Measurements from ENCODE around the gene S1PR4.
A peak's percentile ranks its signal among the peaks of the same experiment; 100 is the strongest.
"Not testable (repeated sequence)": the region's sequence is repeated elsewhere in the genome, so short reads cannot be mapped to it uniquely, and the experiment has no call there.

Gene S1PR4

DNA sequence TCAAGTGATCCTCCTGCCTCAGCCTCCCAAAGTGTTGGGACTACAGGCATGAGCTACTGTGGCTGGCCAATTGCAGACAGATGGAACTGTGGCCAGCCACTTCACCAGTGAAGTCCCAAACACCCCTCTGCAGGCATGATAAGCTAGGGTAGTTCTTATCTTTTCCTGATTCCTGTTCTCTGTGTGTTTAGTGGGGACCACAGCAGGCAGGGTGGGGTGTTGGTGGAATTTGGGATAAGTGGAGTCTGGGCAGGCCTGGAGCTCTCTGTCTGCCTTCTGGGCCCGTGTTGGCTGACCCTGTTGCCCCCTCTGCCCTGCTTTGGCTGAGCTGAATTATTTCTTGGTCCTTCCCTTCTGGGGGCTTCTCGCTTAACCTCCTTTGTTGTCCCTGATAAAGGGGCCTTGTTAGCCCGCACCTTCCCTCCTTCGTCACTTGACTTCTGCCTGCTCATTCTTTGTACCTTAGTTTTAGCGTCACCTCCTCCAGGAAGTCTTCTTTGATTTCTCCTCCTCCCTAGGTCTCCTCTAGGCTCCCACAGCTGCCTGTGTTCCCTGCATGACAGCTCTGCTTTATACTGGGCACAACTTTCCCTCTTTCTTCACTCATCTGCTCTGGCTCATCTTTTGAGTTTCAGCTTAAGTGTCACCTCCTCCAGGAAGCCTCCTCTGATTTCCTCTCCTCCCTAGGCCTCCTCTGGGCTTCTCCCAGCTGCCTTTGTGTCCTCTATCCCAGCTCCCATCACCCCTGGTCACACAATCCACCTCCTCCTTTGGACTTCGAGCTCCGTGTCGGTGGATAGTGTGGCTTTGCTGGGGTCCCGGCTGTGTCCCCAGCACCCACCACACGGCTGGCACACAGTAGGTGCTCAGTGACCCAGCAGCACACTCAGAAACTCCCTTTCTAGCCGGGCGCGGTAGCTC lies 5.4 kb downstream of the S1PR4 start:
- DNase-seq: no peak

DNA sequence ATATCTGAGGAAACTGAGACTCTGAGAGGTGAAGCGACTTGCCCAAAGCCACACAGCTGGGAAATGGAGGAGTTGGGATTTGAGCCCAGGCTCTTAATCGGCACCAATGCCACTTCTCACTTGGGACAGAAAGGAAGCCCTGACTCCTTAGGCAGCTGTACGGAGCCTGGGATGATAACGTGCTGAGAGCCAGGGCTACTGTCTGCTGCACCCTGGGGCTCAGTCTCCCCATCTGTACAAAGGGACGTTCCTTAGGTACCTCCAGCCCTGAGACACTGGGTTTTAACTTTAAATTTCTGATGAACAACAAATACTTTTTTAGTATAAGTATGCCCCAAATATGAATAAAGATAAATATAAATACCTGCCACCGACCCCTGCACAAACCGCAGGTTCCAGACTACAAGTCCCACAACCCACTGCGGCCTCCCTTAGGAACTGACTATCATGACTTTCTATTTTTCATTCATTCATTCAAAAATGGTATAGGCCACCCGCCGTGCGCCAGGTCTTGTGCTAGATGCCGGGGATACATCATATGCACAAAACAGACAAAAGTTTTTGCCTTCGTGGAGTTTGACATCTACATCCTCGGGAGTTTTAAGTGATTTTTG lies 6.4 kb downstream of the S1PR4 start:
- DNase-seq: peak; percentile 88

DNA sequence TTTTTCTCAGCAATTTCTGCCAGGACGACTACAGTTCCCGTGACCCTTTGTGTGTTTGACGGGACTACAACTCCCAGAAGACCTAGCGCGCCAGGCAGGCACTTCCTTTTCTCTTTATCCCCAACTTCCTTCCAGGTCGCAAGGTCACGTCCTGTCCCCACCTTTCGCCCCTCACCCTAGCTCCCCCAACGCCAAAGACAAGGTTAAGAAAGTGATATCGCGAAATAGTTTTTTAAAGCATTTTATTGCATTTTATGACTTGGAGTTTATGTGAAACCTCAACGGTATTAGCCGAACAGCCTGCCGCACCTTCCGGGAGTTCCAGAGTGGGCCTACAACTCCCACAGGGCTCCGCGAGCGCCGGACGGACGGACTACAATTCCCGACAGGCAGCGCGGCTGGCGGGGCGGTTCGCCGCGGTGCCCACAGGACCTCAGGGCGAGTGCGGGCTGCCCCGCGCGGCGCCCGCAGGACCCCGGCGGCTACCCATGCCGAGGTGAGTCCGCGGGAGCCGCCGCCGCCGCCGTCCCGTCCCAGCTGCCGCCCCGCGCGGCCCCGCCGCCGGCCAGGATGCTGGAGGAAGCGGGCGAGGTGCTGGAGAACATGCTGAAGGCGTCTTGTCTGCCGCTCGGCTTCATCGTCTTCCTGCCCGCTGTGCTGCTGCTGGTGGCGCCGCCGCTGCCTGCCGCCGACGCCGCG lies 7.0 kb downstream of the S1PR4 start, which contains the start of gene NCLN:
NCLN (plus strand) TSS at position 470 of the 699 bp plus-strand sequence; CDS start at position 571, 101 bp downstream.
- peak; percentile 99 for DNase-seq

DNA sequence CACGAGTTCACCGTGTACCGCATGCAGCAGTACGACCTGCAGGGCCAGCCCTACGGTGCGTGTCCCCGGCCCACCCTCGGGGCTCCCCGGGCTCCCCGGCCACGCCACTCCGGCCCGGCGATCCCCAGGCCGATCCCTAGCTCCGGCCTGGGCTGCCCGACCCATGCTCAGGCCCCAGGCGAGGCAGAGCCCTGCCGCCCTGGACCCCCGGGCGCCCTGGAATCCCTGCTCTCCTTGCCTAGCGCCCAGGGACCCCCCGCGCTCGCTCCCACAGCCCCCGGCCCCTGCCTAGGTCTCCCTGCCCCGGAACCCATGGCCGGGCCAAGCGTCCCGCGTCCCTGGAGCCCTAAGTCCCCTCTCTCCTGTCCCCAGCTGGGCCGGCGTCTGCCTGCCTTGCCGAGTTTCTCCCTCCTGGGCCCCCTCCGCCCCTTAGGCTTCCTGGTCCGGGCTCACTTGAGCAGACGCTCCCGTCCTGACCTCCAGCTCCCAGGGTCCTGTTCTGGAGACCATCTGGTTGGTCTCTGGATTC lies 7.7 kb downstream of the S1PR4 start:
- no peak for DNase-seq

DNA sequence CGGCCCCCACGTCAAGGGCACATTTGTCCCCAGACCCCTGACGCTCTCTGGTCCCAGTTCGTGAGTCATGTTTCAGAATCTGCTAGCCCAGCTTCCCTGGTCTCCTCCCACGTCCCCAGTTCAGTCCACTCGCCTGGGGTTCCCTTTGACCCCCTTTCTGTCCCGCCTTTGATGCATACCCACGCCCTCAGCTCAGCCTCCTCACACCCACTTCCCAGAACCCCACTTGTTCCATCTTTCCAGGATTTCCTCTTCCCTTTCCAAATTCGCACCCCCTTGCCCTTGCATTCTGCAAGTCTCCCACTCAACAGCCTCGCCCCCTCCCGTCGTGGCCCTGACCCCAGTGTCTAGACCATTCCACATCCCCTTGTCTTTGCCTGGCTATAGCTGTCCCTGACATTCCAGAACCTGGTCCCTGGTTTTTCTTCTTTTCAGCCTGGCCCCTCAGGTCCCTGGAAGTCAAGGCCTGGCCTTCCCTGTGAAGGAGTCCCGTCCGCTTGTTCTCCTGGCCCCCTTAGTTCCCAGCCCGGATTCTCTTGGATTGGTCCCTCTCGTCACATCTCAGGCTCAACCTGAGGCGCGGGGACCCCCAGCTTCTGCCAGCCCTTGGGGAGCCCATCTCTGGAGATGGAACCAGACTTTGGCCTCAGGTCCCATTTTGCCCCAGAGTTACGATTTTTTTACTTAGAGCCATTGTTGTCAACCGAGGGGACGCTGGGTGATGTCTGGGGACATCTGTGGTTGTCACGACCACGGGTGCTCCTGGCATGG lies 8.5 kb downstream of the S1PR4 start:
- DNase-seq: no peak

DNA sequence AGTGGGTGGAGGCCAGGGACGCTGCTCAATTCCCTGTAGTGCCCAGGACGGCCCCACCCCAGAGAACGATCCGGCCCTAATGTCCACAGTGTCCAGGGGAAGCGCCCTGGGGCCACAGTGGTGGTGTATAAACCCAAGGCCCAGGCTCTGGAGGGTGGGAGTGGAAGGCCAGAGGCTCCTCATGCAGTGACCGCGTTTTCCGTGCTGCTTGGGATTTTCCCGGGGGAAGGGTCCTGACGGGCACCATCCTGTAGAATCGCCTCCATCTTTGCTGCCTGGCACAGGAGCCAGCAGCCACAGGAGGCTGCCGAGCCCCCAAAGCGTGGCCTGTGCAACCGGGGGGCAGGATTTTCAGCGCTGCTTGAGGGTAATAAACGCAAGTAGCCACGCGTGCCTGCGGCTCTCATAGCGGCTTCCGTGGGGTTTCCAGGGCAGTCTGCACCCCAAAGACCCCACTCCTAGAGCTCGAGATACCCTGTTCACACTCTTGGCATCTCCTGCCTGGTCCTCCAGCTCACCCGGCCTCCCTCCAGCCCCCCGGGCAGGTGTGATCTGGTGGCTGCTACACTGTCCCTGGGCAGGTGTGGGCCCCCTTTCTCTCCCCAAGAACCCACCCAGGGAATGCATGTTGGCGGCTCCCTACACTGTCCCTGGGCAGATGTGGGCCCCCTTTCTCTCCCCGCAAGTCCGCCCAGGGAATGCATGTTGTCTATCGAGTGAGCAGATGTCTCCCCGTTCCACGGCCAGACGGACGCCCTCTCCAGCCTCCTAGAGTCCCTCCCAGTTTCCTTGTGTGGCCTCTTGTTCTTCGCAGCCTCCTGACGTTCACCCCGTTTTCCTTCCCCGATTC lies 9.3 kb downstream of the S1PR4 start:
- no peak for DNase-seq

DNA sequence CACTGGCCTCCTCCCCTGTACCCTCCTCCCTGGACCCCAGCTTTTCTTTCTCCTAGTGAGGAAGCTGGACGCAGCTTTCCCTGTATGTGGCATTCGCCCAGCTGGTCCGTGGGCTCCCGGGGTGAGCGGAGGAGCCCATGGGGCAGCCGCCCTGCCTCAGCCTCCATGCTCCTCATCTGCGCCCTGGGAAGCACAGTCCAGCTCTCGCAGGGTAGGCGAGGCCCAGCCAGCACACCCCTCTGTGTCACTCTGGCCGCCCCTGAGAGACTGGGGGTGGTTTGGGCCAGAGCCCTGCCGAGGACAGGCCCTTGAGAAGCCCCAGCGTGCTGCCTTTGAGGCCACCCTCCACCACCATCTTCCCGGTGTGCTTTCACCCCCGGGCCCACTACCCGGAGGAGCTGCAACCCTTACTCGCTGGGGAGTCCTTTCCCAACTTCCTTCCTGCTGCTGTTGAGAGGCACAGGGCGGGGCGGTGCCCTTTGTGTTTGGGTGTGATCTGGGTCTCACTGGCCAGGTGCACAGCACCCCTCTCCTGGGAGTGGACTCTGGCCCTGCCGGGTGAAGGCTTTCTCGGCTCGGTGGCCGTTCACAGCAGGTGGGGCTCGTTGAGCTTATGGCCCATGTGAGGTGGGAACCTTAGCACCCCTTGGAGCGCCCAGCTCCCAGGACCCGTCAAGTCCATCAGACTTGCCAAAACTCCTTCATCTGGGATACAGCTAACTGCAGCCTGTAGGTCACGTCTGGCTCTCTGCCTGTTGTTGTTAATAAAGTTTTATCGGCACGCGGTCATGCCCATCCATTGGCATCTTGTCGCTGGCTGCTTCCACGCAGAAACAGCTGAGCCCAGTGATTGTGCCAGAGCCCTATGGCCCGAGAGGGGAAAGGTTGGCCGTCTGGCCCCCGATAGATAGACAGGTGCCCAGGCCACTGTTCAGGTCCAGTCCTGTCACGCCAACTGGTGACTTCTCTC lies 10.3 kb downstream of the S1PR4 start:
- DNase-seq: no peak

DNA sequence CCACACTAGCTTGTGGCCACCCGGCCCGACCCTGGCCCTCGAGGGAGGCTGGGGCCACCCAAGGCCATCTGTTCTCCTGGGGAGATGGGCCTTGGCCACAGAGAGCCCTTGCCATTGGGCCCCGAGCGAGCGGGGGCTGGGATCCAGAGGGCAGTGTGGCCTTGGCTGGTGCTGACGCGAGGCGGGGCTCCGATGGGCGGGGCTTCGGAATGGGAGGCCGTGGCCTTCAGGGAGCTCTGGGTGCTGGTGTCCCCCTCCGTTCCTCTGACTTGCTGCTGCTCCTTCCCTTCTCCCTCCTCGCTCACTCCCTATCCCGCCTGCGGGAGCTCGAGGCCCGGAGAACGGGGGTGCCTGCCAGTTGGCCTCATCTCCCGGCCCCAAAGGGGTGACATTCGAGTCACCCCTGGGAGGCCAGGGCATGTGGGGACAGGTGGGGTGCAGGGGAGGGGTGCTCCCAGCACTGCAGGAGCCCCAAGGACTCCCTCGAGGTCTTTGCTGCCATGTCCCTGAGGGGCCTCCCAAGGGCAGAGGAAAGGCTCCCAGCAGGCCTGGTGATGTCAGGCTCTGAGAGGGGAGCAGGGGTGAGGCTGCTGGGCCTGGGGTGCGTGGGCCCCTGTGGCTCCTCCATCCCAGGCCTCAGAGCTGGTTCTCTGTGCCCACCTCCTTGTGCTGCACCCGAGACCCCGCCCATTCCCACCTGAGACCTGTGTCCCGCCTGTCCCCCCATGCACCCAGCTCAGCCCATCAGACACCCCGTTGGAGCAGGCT lies 11.3 kb downstream of the S1PR4 start:
- DNase-seq: no peak

DNA sequence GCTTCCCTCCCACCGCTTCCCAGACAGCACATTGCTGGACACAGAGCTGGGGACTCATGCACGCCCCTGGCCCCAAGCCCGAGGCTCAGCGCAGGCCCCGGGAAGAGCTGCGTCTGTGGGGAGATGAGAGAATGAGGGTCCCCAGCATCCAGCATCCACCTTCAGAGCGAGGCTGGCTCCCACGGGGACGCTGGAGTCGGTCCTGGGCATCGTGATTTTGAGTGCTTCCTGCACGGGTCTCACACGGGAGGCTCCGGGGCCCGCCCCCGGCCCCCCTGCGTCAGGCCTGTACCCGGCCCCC lies 11.9 kb downstream of the S1PR4 start:
- no peak for DNase-seq

DNA sequence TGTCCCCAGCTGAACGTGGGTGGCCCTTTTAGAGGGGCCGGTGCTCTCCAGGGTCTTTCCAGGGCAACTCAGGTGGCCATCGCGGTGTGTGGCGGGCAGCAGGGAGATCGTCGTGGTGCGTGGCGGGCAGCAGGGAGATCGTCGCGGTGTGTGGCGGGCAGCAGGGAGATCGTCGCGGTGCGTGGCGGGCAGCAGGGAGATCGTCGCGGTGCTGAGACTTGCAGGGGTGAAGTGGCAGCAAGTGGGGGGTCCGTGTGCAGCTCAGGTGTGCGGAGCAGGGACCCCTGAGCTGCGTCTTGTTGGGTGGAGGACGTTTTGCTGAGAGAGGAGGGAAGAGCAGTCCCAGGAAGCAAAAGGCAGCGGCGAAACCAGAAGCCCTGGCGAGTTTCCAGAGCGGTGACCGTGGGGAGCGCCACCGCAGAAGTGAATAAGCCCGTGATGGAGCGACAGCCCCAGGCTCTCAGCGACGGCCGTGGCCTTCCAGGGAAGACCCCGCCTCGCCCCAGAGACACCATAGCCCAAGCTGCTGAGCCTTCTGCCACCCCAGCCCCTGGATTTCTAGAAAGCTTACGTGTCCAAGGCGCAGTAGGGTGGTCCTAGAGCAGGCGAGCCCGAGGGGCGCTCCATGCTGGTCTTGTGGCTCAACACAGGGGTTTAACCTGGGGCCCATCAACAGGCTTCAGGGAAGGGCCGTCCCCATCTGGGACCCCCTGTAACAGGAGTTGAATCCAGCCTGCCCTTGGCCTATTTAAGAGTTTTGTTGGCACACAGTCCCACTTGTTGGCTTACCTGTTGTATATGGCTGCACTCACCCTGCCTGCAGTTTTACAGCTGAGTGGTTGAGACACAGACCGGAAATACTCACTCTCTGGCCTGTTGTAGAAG lies 12.6 kb downstream of the S1PR4 start:
- no peak for DNase-seq

DNA sequence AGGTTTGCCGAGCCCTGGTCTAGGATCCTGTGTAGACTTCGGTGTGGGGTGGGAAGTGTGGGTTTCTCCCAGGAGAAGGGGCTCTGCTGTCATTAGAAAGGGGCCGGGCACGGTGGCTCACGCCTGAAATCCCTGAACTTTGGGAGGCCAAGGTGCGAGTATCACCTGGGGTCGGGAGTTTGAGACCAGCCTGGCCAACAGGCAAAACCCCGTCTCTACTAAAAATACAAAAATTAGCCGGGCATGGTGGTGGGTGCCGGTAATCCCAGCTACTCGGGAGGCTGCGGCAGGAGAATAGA lies 13.2 kb downstream of the S1PR4 start:
- DNase-seq: not testable (repeated sequence)

DNA sequence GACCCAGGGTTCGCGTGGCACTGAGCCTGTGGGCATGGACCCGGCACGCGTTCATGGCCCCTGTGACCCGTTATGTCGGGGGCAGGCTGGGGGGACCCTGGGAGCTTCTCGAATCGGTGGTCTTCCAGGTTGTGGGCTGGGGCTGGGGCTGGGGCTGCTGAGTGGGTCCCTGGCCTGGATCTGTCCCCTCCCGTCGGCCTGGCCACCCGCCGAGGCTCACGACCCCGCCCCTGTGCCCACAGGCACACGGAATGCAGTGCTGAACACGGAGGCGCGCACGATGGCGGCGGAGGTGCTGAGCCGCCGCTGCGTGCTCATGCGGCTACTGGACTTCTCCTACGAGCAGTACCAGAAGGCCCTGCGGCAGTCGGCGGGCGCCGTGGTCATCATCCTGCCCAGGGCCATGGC lies 13.7 kb downstream of the S1PR4 start:
- DNase-seq: no peak

DNA sequence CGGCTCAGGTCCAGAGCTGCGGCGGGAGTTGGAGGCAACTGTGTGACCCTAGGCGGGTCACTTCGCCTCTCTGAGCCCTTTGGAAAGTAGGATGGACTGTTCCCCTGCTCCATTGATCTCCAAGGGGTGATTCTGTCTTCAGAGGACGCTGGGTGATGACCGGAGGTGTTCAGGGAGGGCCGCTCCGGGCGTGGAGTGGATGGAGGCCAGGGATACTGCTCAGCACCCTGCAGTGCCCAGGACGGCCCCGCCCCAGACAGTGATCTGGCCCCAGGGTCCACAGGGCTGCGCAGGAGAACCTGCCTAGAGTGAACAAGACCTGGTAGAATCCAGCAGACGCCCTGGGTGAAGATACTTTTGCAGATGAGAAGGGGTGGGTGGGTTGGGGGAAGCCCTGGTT lies 14.1 kb downstream of the S1PR4 start:
- DNase-seq: no peak

DNA sequence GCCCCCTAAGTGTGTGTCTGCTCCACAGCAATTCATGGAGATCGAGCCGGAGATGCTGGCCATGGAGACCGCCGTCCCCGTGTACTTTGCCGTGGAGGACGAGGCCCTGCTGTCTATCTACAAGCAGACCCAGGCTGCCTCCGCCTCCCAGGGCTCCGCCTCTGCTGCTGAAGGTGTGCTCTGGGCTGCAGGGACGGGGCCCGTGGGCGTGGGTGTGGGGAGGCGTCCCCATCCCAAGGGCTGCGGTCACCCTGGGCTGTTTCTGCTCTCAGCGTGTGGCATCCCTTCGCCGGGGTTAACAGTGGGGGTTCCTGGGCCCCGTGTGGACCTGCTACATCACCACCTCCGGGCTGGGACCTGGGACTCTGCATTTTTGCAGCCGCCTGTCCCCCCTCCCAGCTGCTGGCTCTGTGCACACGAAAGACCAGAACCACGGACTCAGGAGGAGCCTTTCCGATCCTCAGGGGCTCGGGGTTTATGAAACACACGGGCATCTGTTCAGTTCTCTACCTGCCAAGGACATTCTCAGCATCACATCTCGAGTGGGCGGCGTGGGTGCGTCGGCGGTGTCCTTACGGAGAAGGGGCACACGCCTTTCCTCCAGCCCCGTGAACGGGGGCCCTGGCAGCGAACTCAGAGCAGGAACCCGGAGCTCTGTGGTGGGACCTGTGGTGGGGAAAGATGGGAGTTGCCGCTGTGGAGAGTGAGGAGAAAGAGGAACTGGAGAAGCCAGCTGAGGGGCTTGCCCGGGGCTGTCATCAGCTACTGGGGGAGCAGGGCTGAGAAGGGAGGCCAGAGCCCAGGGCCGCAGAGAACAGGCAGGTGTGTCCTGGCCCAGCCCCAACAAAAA lies 14.9 kb downstream of the S1PR4 start:
- DNase-seq: no peak

DNA sequence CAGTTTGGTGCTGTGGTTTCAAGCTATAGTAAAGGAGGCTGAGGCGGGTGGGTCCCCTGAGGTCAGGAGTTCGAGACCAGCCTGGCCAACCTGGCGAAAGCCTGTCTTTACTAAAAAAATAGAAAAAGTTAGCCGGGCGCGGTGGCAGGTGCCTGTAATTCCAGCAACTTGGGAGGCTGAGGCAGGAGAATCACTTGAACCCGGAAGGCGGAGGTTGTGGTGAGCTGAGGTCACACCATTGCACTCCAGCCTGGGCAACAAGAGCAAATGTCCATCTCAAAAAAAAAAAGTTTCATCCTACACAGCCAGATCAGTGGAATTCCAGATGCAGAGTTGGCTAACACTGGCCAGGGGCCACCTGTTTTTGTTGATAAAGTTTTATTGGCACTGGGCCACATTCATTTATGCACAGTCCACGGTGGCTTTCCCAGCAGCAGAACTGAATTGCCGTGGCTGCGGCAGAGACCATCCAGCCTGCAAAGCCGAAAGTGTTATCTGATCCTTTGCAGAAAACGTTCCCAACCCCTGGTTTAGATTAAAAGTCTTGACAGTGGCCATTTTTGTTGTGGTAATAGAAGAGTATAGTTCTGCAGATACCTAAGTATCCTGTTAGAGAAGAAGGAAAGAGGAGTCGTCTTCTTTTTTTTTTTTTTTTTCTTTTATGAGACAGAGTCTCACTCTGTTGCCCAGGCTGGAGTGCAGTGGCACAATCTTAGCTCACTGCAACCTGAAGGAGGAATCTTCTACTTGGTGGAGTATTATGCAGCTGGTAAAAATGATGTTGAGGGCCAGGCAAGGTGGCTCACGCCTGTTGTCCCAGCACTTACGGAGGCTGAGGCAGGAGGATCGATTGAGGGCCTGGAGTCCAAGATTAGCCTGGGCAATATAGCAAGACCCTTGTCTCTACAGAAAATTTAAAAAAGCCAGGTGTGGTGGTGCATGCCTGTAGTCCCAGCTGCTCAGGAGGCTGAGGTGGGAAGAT lies 15.8 kb downstream of the S1PR4 start:
- DNase-seq: no peak

DNA sequence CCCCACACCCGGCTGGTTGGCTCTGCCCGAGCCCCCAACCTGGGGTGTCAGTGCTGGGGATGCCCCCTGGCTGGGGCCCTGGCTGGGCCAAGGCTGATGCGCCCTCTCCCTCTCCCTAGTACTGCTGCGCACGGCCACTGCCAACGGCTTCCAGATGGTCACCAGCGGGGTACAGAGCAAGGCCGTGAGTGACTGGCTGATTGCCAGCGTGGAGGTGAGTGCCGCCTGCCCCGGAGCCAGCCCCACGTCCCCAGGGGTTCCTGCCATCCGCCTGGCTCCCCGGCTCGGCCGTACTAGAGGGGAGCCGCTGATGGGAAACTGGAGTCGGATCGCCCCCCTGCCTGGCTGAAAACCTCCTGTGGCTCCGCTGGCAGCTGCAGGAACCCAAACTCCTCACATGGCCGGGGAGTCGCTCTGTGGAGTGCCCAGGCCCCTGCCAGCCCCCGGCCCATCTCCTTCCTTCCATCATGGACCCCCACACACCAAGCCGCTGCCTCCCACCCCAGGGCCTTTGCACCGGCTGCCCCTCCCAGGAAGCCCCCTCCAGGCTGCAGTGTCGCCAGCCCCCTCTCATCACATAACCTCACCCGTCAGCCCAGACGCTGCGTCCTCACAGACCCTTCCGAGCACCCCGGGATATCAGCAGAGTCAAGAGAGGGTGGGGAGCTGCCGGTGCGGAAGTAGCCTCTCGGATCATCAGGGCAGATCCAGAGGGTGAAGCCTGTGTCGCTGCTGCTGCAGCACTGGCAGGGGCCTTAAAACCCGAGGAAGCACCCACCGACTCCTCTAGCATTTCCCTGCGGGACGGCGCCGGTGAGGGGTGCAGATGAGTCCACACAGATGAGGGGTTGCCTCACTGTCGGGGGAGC lies 17.7 kb downstream of the S1PR4 start:
- no peak for DNase-seq
